Gastroesophageal sphincter (tissue), 4 donors: ENCODE measurements around the gene STIM2. TPM values are rescaled to one million over a fixed set of nuclear protein-coding genes. Genes with fewer than 3 reads are reported as not detected.

Experiments
- ATAC-seq: fragments of 150-250 bp; one replicate; pipeline ENCODE4 v1.9.1; 2016; ENCODE audit warnings: mild to moderate bottlenecking, moderate library complexity
- H3K27ac ChIP-seq, 4 donors: fragments of 200-600 bp; sonication (generic) in 3 of 4; 1 replicate in 3 of 4; 2 replicates in 1 of 4; pipeline ENCODE4 v1.5.1; 2016 to 2019
- H3K27me3 ChIP-seq: fragments of 200-600 bp; sonication (generic); one replicate; pipeline ENCODE4 v1.5.1; 2019
- H3K36me3 ChIP-seq, 2 donors: fragments of 200-600 bp; sonication (generic); one replicate each; pipeline ENCODE4 v1.5.1; 2019; ENCODE audit warnings: control low read depth in 1 of 2
- H3K4me1 ChIP-seq, 3 donors: fragments of 200-600 bp; sonication (generic); 1 replicate in 2 of 3; 2 replicates in 1 of 3; pipeline ENCODE4 v1.5.1; 2016 to 2019; ENCODE audit warnings: control low read depth in 2 of 3
- H3K4me3 ChIP-seq, 2 donors: fragments of 200-600 bp; sonication (generic); one replicate each; pipeline ENCODE4 v1.5.1; 2019; ENCODE audit warnings: mild to moderate bottlenecking in 1 of 2, moderate library complexity in 1 of 2
- H3K9me3 ChIP-seq, 3 donors: fragments of 200-600 bp; sonication (generic); one replicate each; pipeline ENCODE4 v1.5.1; 2017 to 2019; ENCODE audit warnings: control low read depth in 2 of 3
- CTCF ChIP-seq, 4 experiments: fragments of 200-600 bp in 2 of 4; fragments of 450-650 bp in 2 of 4; sonication (generic) in 1 of 4; IDR thresholded peaks; one replicate each; pipeline ENCODE4 v1.5.1; 2017 to 2019; ENCODE audit warnings: antibody characterized with exemption in 4 of 4, mild to moderate bottlenecking in 2 of 4, moderate library complexity in 2 of 4
- EP300 ChIP-seq: sonication (generic); formaldehyde crosslinking; IDR thresholded peaks from one replicate; pipeline ENCODE4 v1.6.1; 2017; ENCODE audit warnings: antibody characterized with exemption, mild to moderate bottlenecking
- POLR2A ChIP-seq, 2 donors: fragments of 450-650 bp; IDR thresholded peaks; one replicate each; pipeline ENCODE4 v1.6.1; 2017; ENCODE audit warnings: antibody characterized with exemption in 2 of 2, mild to moderate bottlenecking in 2 of 2, moderate library complexity in 1 of 2
- POLR2AphosphoS5 ChIP-seq: sonication (generic); formaldehyde crosslinking; IDR thresholded peaks from one replicate; pipeline ENCODE4 v1.6.1; 2017; ENCODE audit warnings: antibody characterized with exemption
- WGBS, 2 donors: methylation state at CpG; one replicate each; pipeline ENCODE4 v1.1.5; 2018; ENCODE audit warnings: low coverage in 1 of 2; 5-methylcytosine and 5-hydroxymethylcytosine counted together
- total RNA-seq, 4 donors: library from RNA; depleted of rRNA; stranded (reverse); fragments of >200 nt; gene quantifications; one replicate each; pipeline ENCODE4 v1.1.0, GENCODE V29; 2016

Gene STIM2
- total RNA-seq, 4 donors from 2014 or later = 8.4 to 11.6 (median 10.5) TPM

GRCh38 chr4:26985873-26986272, 125.2 kb downstream of the STIM2 start:
- no peaks in the 10 kb centered on the region for H3K36me3 ChIP-seq
- TF ChIP-seq POLR2AphosphoS5 (no peak), CTCF (IDR thresholded peaks at IDR 0.05) (no peak)
- H3K27ac ChIP-seq = no peak overlapping the region
- H3K9me3 ChIP-seq = no peaks in the 10 kb centered on the region
- 62 to 83% methylated on average over 3 of the region's 3 CpGs for WGBS, 2 donors
- no peaks in the 10 kb centered on the region for H3K27me3 ChIP-seq
- no peak overlapping the region for H3K4me3 ChIP-seq
- no peaks in the 10 kb centered on the region for H3K4me1 ChIP-seq
- no peak for ATAC-seq

GRCh38 chr4:26987191-26987590, 126.5 kb downstream of the STIM2 start:
- no peak overlapping the region for H3K27ac ChIP-seq
- no peaks in the 10 kb centered on the region for H3K27me3 ChIP-seq
- TF ChIP-seq CTCF (IDR thresholded peaks at IDR 0.05) (no peak), EP300 (no peak), POLR2A (IDR thresholded peaks at IDR 0.05) (no peak), POLR2AphosphoS5 (no peak)
- WGBS, 2 donors = 93% methylated on average over 3 of the region's 3 CpGs; no CpG with 5 or more reads in 1 of the 2 donors
- H3K36me3 ChIP-seq = no peaks in the 10 kb centered on the region
- ATAC-seq = no peak
- H3K4me3 ChIP-seq = no peak overlapping the region
- H3K4me1 ChIP-seq = peaks cover 0 to 1% (median 0%) of the 10 kb centered on the region in 3 donors
- H3K9me3 ChIP-seq = no peaks in the 10 kb centered on the region

- no peak overlapping the region for H3K4me3 ChIP-seq
- no peak overlapping the region for H3K27ac ChIP-seq
- no peaks in the 10 kb centered on the region for H3K9me3 ChIP-seq
- ATAC-seq = no peak
- no peak for TF ChIP-seq EP300
- TF ChIP-seq POLR2AphosphoS5 = no peak
- no peak for TF ChIP-seq POLR2A (IDR thresholded peaks at IDR 0.05)
- no peak for TF ChIP-seq CTCF (IDR thresholded peaks at IDR 0.05)
- 82 to 89% methylated on average over 3 of the region's 3 CpGs for WGBS, 2 donors
- peaks cover 0 to 27% (median 0%) of the 10 kb centered on the region in 3 donors for H3K4me1 ChIP-seq
- no peaks in the 10 kb centered on the region for H3K36me3 ChIP-seq
- H3K27me3 ChIP-seq = no peaks in the 10 kb centered on the region
These were observed 130.4 kb downstream of the STIM2 start for GRCh38 chr4:26991057-26991456.

GRCh38 chr4:26992657-26993361, 132.2 kb downstream of the STIM2 start:
- Histone ChIP-seq H3K9me3 (no peaks in the 10 kb centered on the region), H3K27ac (peak overlapping the region in 1 of 4 donors; percentile 36), H3K36me3 (no peaks in the 10 kb centered on the region), H3K4me1 (peaks cover 0 to 27% (median 0%) of the 10 kb centered on the region in 3 donors), H3K27me3 (no peaks in the 10 kb centered on the region), H3K4me3 (no peak overlapping the region)
- 30 to 58% methylated on average over 2 to 3 of the region's 3 CpGs for WGBS, 2 donors
- peak; percentile 55 for ATAC-seq
- TF ChIP-seq POLR2AphosphoS5 (no peak), POLR2A (IDR thresholded peaks at IDR 0.05) (no peak), CTCF (IDR thresholded peaks at IDR 0.05) (no peak), EP300 (no peak)

- no peaks in the 10 kb centered on the region for H3K9me3 ChIP-seq
- ATAC-seq = no peak
- H3K4me3 ChIP-seq = no peak overlapping the region
- H3K36me3 ChIP-seq = no peaks in the 10 kb centered on the region
- 21 to 25% methylated on average over 3 of the region's 3 CpGs for whole genome bisulfite sequencing, 2 donors
- H3K27ac ChIP-seq = peak overlapping the region in 1 of 4 donors; percentile 36
- H3K27me3 ChIP-seq = no peaks in the 10 kb centered on the region
- H3K4me1 ChIP-seq = peaks cover 0 to 27% (median 0%) of the 10 kb centered on the region in 3 donors
- TF ChIP-seq CTCF (IDR thresholded peaks at IDR 0.05) = no peak
- no peak for TF ChIP-seq EP300
- TF ChIP-seq POLR2A (IDR thresholded peaks at IDR 0.05) = no peak
- TF ChIP-seq POLR2AphosphoS5 = no peak
These were observed 132.9 kb downstream of the STIM2 start for GRCh38 chr4:26993539-26993938.
